Hindlimb muscle (tissue), 1 donor: Measurements from ENCODE around the gene PREX1. TPM values are rescaled to one million over a fixed set of nuclear protein-coding genes. Genes with fewer than 3 reads are reported as not detected.
"Not testable (repeated sequence)": the region's sequence is repeated elsewhere in the genome, so short reads cannot be mapped to it uniquely, and the experiment has no call there.

Experiments used
- DNase-seq: peaks from one replicate; pipeline ENCODE4 v3.0.0-alpha.2; 2013
- polyA plus RNA-seq: library from polyadenylated mRNA; unstranded; fragments of 120-200 nt; gene quantifications from one replicate; pipeline ENCODE4 v1.2.1, GENCODE V29; 2013; ENCODE audit not compliant: insufficient read length

The PREX1 gene
- polyA plus RNA-seq, 1 donor = 20.0 TPM

DNA sequence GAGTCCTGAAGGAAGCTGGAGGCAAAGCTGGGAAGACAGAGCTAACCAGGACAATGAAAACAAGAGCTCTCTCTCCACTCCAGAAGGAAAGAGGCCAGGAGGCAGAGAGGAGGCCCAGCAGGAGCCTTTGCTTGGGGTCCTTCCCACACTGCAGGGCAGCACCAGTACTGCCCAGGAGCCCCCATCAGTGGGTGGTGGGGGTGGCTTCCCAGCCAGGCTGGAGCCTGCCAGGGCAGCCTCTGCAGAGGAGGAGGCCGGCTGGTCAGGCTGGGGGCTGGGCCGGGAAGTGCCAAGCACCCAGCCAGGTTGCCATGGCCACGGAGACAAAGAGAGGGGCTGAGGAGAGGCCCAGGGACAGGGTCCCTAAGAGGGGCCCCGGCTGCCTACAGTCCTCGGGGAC is 33.4 kb downstream of the PREX1 start:
- no peak for DNase-seq

DNA sequence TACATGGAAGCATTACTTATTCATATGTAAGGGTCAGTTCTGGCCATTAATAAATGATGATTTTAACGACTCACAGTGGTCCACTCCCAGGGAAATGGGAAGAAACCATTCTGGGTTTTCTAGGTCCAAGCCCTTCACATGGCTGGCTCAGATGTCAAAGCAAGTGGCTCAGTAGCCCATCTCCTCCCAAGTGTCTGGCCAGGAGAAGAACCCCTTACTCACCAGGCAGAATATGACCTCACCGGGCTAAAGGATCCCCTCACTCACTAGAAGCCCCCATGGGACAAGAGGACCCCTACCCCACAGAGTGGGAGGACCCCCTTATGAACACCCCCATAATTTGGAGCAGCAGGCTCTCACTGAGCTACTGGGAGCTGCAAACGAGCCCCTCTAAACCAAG is 34.0 kb downstream of the PREX1 start:
- DNase-seq = no peak

DNA sequence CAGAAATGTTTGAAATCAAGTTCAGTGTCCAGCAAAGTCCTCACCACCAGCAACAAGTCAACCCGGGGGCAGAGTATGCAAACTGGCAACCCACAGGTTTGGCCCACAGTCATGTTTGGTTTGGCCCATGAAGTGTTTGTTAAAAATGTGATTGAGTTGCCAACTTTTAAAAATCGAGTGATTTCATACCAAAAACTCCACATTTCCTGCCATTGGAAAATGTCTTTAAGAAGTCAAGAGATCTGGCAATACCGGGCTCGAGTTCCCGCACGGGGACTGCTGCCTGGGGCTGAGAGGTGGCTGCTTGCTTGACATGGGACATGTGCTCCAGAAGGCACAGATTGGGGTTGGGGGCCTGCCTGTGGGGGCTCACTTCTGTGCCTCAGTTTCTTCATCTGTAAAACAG is 36.1 kb downstream of the PREX1 start:
- no peak for DNase-seq

- no peak for DNase-seq
These were observed 36.8 kb downstream of the PREX1 start for GRCh38 chr20:48791014-48791413.

- no peak for DNase-seq
These were observed 37.3 kb downstream of the PREX1 start for GRCh38 chr20:48790473-48791003.

DNA sequence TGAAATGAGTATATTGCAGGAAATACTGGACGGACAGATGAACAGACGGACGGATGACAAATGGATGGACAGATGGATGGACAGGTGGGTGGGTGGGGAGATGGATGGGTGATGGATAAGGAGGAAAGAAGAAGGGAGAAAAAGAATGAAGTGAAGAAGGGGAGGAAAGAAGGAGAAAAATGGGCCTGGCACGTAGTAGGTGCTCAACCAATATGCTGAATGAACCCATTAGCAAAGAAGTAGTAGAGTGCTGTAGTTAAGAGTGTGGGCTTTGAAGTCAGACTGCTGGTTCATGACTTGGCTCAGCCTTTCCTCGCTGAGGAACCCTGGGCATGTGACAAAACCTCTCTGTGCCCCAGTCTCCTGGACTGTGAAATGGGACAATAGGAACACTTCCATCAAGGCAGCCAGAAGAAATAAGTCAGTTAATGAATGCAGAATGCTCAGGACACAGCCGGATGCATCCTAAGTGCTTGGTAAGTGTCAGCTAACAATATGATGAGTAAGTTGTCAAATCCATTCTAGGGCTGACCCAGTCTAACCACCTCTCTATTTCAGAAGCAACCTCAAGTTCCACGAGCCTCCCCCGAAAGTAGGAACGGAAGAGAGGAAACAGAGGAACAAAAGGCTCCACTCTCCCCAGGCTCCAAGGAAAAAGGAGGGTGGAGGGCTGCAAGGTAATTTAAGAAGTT is 37.9 kb downstream of the PREX1 start:
- no peak for DNase-seq

- no peak for DNase-seq
These were observed 38.6 kb downstream of the PREX1 start for GRCh38 chr20:48789185-48789668.

DNA sequence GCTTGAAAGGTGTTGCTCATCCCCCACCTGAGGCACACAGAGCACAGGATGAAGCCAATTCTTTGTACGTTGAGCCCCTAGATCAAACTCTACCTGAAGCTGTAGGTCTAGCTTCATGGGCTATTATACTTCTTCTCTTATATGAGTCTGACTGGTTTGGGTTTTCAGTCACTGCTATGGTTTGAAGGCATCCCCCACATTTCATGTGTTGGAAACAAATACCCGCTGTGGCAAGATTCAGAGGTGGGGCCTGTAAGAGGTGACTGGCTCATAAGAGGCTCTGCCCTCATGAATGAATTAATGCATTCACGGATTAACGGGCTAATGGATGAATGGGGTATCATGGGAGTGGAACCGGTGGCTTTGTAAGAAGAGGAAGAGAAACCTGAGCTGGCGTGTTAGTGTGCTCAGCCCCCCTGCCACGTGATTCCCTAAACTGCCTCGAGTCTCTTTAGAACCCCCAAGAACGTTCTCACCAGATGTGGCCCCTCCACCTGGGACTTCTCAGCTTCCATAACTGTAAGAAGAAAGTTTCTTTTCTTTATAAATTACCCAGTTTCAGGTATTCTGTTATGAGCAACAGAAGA is 39.2 kb downstream of the PREX1 start:
- DNase-seq = no peak

DNA sequence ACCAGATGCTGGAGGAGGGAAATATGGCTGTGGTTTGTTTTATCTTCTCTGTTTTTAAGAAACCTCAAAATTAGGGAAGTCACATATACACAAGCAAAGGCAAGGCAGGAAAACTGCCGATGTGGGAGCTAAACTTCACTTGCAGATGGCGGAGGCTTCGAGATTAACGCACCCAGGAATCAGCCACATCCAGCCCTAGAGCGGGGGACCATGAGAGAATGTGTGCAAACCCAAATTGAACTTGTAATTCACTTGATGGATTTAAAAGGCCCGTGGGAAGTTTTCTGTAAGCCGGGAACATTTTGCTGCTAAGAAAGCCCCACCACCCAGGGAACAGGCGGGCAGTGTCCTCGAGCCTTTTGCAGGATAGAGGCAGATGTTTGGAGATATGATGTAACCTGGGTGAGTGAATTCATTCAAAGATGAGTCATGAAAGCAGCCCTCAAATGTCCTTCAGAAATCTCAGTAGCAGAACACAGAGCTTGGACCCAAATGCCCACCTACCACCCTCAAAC is 39.9 kb downstream of the PREX1 start:
- no peak for DNase-seq

DNA sequence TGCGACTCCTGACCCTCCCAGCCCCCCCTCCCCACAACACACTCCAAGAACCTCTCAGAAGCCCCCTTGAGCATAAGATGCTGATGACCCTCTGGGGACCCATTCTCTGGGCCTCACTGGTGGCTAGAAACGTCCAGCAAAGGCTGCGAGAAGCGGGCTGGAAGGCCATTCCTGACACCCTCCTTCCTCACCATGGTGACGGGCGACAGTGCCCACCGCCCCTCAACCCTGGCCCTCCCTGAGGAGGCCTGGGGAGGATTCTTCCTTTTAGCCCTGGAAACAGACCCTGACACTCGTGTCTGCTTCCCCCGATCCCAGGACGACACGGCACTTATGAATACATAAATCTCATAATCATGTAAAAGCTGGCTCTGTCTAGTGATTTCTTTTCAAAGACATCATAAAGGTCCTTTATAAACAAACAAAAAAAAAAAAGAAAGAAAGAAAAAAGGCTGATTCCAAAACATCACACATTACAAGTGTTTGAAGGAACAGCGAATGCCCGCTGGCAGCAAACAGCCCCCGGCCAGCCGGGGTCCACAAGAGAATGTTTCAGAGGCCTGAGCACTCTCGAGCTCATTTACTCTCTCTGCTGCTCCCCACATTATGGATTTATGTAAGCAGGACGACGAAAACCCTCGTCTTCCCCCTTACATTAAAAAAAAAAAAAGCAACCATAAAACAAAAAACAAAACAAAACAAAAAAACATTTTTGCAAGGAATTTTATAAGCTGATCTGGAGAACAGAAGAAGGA is 40.7 kb downstream of the PREX1 start:
- no peak for DNase-seq

GRCh38 chr20:48785801-48786200 is 42.0 kb downstream of the PREX1 start:
- DNase-seq = no peak

- DNase-seq = no peak
These were observed 42.5 kb downstream of the PREX1 start for GRCh38 chr20:48785256-48785655.

GRCh38 chr20:48784273-48784641 is 43.5 kb downstream of the PREX1 start:
- no peak for DNase-seq

- DNase-seq = no peak
These were observed 44.1 kb downstream of the PREX1 start for GRCh38 chr20:48783533-48784272.

DNA sequence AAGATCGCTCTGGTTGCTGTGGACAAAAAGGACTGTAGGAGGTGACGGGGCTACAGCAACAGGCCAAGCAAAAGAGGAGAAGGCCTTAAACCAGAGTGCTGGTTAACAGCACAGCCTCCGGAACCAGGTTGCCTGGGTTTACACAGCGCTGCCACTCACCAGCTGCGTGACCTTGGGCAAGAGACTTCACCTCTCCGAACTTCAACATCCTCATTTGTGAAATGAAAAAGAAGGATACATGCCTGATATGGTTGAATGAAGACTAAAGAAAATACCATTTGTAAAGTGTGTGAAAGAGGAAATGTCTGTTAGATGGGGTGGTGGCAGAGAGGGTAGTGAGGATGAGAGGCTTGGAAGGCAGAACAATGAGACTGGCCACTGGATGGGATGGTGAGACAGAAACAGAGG is 44.9 kb downstream of the PREX1 start:
- DNase-seq = no peak

DNA sequence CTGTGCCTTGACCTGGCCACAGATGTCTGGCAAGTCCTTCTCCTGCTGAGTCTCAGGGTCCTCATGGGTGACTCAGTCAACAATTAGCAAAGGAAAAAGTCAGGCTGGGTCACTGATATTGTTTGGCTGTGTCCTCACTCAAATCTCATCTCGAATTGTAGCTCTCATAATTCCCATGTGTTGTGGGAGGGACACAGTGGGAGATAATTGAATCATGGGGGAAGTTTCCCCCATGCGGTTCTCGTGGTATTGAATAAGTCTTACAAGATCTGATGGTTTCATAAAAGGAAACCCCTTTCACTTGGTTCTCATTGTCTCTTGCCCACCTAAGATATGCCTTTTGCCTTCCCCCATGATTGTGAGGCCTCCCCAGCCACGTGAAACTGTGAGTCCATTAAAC is 45.7 kb downstream of the PREX1 start:
- no peak for DNase-seq

GRCh38 chr20:48781634-48782033 is 46.2 kb downstream of the PREX1 start:
- DNase-seq = no peak

DNA sequence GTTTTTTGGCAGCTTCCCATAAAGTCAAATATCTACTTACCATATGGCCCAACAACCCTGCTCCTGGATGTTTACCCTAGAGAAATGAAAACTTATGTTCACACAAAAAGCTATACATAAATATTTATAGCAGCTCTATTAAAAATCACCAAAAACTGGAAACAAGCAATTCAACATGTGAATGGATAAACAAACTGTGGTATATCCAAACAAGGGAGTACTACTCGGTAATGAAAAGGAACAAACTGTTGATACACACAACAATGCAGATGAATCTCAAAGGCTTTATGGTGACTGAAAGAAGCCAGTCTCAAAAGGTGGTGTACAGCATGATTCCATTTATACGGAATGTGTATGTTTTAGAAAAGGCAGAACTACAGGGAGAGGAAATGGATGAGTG is 48.4 kb downstream of the PREX1 start:
- no peak for DNase-seq

DNA sequence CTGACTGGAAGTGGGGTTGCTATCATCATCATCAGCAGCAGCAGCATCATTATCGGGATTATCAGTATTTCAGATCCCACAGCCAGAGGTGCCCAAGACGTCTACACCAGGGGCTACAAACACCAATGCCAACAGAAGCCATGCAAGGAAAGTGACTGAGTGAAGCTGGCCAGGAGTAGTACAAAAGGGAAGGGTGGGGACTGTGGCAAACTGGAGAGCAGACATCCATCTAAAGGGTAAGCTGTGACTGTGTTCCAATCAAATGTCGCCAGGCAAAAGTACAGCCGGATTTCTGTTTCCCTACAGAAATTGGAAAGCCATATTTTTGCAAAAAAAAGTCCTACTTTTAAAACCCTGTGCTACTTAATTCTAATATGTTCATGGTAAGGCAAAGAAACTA is 50.0 kb downstream of the PREX1 start:
- DNase-seq = no peak

GRCh38 chr20:48777005-48777404 is 50.8 kb downstream of the PREX1 start:
- no peak for DNase-seq

DNA sequence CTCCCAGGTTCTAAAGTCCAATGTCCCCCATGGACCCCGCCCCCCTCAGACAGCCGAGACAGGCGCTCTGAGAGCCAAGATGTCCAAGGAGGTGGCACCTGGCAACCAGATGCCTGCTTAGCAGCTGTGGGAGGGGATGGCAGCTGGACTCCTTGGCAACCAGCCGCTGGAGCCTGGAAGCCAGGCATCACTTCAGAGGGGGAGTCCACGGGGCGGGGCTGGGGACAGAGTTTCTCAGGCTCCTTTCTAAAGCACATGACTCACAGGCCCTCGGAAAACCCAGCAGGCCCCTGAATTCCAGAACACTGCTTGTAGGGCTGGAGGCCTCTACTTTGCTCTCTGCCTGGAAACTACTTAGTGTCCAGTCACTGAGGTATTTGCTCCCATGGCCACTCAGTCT is 51.5 kb downstream of the PREX1 start:
- no peak for DNase-seq

DNA sequence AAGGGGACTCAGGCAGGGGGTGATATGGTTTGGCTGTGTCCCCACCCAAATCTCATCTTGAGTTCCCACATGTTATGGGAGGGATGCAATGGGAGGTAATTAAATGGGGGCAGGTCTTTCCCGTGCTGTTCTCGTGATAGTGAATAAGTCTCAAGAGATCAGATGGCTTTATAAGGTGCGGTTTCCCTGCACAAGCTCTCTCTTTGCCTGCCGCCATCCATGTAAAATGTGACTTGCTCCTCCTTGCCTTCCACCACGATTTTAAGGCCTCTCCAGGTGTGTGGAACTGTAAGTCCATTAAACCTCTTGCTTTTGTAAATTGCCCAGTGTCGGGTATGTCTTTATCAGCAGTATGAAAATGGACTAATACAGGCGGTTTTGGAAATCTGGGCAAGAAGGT is 52.3 kb downstream of the PREX1 start:
- not testable (repeated sequence) for DNase-seq

- DNase-seq = no peak
These were observed 53.1 kb downstream of the PREX1 start for GRCh38 chr20:48774696-48775095.
